Activated T-cell treated with anti-CD3 and anti-CD28 coated beads, Interleukin-2, amount 50 U/mL, for 1 hour (primary cell): Measurements from ENCODE around the gene SCUBE3.

ENCODE experiments used
- DNase-seq: peaks from one replicate; pipeline ENCODE4 v3.0.0-alpha.2; 2020

Gene SCUBE3

GRCh38 chr6:35213824-35214756, at the start of gene SCUBE3:
Gene SCUBE3, plus strand, starts transcription at chr6:35213956. Its CDS starts 463 bp downstream, at chr6:35214419.
- DNase-seq = peak; percentile 24

GRCh38 chr6:35164277-35164676, 49.5 kb upstream of the SCUBE3 start:
- DNase-seq = no peak

- DNase-seq = no peak
These were observed 48.9 kb upstream of the SCUBE3 start for GRCh38 chr6:35164868-35165267.

GRCh38 chr6:35165630-35166071, 48.1 kb upstream of the SCUBE3 start:
- no peak for DNase-seq

DNA sequence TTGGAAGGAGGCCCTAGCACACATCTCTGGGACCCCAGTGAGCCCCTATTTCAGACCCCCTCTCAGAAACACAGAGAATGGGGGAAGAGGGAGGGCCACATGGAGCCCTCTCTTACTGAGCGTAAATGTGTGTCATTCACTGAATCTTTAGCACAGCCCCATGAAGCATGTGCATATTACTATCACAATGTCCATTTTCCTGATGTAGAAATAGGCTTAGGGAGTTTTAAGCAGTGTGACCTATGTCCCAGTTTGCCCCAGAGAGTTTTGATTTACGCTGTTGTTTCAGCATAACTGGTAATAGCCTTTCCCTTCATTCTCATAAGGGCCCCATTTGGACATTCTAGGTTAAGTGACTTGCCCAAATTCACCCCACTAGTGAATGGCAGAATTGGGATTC, 47.6 kb upstream of the SCUBE3 start:
- no peak for DNase-seq

DNA sequence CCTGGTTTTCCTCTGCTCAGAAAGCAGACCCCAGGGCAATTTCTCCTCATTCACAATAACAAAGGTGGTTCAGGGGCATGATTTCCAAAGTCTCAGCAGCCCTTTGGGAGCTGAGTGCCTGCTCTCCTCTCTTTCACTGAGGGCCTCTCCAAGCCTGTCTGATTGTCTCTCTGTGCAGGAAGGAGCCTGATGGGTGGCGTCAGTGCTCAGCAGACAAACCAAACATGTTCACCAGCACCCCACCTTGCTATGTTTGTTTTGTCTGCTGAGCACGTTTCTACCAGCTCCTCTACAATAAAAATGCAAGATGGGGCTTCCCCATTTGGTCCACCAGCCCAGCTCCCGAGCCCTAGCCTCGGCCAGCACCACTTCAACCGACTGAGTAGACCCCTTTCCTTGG, 47.2 kb upstream of the SCUBE3 start:
- DNase-seq = no peak

GRCh38 chr6:35167505-35167904, 46.3 kb upstream of the SCUBE3 start:
- DNase-seq = no peak

DNA sequence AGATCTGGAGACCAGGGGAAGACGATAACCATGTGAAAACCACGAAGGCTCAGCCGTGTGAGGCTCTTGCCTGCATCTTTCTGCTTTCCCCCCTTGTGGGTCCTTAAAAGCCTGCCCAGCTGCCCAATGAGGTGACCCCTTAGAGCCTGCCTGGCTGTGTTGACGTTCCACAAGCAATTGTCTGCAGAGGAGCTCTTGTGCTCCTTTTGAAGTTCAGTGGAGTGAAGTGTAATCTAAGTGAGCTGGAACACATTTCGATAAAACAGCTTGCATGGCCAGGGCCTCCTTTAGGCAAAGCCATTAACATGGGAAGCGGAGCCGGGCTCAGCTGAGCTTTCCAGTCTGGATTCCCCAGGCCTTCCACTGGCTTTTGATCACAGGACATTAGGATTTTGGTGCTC, 45.3 kb upstream of the SCUBE3 start:
- no peak for DNase-seq

GRCh38 chr6:35170166-35170565, 43.6 kb upstream of the SCUBE3 start:
- no peak for DNase-seq

- no peak for DNase-seq
These were observed 42.9 kb upstream of the SCUBE3 start for GRCh38 chr6:35170891-35171290.

- DNase-seq = no peak
These were observed 40.7 kb upstream of the SCUBE3 start for GRCh38 chr6:35173044-35173426.

DNA sequence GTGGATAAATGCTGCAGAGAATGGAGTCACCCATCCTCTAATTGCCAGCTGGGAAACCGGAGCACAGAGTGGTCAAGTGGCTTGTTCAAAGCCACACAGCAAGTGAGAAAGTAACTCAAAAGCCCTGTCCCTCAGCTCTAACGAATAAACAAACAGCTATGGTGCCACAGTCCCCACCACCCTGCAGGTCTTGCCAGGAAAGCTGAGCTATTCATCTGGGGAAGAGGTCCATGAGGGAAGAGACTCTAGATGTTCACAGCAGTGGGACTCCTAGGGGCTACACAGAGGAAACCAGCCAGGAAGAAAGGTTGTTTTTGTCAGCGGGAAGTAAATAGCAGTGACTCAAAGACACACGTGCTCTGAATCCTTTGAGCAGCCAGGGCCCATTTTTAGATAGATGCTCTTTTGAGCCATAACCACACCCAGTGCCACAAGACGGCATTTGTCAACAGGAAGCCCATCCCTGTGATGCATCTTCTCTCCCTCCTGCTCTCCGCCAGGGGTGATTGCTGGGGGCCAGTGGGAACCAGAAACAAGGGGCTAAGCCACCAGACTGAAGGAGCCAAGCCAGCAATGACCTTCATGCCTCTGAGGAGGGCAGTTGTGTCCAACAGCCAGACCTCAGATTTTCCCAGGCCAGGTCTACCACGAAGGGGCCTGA, 40.2 kb upstream of the SCUBE3 start:
- no peak for DNase-seq

DNA sequence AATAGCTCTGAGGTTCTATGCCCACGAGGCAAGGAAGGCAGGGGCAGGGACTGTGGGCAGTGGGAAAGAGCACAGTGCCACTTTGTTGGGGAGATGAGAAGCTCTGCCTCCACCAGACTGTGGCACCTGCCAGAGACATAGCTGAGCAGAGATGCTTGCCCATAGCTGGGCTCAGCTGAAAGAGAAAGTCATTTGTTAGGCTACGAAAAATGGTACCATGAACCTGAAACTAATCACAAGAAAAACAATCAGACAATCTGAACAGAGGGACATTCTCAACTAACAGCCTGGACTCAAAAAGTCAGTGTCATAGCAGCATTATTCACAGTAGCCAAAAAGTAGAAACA, 39.7 kb upstream of the SCUBE3 start:
- DNase-seq = no peak

- DNase-seq = no peak
These were observed 39.3 kb upstream of the SCUBE3 start for GRCh38 chr6:35174501-35174900.

- DNase-seq = no peak
These were observed 37.3 kb upstream of the SCUBE3 start for GRCh38 chr6:35176301-35177024.

- DNase-seq = no peak
These were observed 36.6 kb upstream of the SCUBE3 start for GRCh38 chr6:35177157-35177556.

DNA sequence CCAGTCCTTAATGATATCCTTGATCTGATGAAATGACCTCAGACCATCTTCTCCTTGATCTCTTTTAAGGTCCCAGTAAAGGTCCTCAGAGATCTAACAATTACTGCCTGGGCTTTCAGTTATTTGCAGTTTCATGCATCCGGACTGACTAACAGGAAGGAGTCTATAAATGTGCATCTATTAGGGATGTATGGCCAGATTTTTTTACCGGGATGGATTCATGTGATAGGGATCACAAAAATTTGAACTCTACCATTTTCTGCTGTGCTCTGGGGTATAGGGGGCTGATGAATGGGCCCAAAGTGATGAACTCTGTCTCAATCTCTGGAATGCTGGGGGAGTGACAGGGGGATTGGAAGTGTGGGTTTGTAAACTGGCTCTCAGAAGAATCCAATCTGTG, 36.2 kb upstream of the SCUBE3 start:
- no peak for DNase-seq

DNA sequence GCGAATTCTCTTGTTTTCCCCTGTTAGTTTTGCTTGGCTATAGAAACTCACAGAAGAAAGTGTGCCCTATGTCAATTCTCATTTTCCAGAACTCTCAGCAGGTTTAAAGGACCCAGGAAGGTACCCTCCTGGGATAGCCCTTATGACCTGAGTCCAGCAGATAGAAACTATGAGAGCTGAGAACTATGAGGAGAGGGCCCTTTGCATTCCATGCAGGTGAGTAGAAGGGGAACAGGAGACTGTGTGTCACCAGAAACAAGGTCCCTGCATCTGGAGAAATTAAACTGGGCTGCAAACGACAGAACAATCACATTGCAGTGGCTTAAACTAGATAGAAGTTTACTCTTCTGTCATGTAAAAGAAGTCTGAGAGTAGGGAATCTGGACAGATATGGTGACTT, 35.7 kb upstream of the SCUBE3 start:
- DNase-seq = no peak

DNA sequence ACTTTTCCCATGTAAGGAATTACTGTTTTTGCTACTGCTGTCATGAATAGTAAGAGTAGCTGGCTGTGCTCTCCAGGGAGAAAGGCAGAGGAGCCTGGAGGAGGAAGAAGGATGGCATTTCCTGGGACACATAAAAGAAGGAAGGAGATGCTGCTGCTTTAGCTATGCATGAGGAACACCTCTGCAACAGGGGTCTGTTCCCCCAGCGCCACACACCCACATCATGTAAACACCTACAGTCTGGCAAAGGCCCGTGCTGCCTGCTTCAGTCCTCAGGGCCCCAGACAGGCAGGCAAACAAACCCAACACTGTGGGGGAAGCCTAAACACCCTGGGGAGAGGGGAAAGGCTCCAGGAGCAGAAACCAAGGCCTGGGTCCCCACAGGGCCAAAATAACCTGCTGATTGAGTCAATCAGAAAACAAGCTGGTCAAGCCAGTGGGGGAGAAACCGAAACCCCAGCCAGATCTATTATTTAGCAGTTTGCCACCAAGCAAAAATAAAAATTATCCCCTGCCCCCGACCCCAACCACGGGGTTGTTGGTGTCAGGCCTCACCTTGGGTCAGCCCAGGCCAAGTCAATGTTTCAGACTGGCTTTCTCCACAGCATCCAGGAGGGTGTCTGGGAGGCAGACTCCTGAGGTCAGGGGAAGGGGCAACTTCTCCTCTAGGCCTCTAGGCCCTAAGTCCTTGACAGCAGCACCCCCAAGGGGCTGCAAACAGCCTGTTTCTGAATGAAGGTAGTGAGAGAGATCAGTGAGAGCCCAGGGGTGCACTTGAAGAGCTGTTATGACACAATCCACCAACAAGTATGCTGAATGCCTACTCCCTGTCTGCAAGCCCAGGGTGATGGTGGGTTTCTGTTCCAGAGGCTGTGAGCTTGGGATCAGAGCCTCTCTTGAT, 34.6 kb upstream of the SCUBE3 start:
- DNase-seq = no peak

- no peak for DNase-seq
These were observed 33.7 kb upstream of the SCUBE3 start for GRCh38 chr6:35179901-35180535.

- DNase-seq = no peak
These were observed 32.3 kb upstream of the SCUBE3 start for GRCh38 chr6:35181308-35181932.
